Measurements from ENCODE around the gene MYBPC1. TPM values are rescaled to one million over a fixed set of nuclear protein-coding genes. Genes with fewer than 3 reads are reported as not detected.
"Not testable (repeated sequence)": the region's sequence is repeated elsewhere in the genome, so short reads cannot be mapped to it uniquely, and the experiment has no call there.

The MYBPC1 gene, protein sequence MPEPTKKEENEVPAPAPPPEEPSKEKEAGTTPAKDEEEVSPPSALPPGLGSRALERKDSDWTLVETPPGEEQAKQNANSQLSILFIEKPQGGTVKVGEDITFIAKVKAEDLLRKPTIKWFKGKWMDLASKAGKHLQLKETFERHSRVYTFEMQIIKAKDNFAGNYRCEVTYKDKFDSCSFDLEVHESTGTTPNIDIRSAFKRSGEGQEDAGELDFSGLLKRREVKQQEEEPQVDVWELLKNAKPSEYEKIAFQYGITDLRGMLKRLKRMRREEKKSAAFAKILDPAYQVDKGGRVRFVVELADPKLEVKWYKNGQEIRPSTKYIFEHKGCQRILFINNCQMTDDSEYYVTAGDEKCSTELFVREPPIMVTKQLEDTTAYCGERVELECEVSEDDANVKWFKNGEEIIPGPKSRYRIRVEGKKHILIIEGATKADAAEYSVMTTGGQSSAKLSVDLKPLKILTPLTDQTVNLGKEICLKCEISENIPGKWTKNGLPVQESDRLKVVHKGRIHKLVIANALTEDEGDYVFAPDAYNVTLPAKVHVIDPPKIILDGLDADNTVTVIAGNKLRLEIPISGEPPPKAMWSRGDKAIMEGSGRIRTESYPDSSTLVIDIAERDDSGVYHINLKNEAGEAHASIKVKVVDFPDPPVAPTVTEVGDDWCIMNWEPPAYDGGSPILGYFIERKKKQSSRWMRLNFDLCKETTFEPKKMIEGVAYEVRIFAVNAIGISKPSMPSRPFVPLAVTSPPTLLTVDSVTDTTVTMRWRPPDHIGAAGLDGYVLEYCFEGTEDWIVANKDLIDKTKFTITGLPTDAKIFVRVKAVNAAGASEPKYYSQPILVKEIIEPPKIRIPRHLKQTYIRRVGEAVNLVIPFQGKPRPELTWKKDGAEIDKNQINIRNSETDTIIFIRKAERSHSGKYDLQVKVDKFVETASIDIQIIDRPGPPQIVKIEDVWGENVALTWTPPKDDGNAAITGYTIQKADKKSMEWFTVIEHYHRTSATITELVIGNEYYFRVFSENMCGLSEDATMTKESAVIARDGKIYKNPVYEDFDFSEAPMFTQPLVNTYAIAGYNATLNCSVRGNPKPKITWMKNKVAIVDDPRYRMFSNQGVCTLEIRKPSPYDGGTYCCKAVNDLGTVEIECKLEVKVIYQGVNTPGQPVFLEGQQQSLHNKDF
- not detected for total RNA-seq

DNA sequence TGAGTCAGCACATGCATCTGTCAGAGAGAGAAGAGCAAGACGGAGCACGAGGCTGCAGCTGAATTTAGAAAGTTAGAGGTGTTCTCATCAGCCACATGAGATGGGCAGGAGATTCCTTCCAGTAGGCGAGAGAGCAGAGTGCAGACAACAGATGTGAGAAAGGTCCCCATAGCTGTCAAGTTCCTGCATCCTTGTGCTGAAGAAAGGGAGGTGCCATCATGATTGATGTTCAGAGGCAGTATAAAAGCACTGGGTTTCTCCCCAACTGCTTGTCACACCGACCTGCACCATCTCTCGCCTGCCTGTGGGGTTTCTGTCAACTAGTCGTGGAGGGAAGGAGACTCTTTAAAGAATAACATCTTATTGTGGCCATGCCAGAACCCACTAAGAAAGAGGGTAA lies at the start of gene MYBPC1:
Gene MYBPC1 (plus strand): TSS at position 272 of the 400 bp plus-strand sequence. CDS start 100 bp downstream, at position 372.
- Mint-ChIP-seq H3K9me3 (no peaks in the 10 kb centered on the region), H3K27me3 (peaks cover 5 to 29% of the 10 kb centered on the region in 2 donors), H3K4me1 (ENCODE audit: low read depth in 2 of 2) (no peaks in the 10 kb centered on the region), H3K36me3 (no peaks in the 10 kb centered on the region), H3K27ac (no peak within 1 kb of the TSS), H3K4me3 (no peak within 1 kb of the TSS)
- no peak for DNase-seq (ENCODE audit: low spot score)
- no peak for ATAC-seq

DNA sequence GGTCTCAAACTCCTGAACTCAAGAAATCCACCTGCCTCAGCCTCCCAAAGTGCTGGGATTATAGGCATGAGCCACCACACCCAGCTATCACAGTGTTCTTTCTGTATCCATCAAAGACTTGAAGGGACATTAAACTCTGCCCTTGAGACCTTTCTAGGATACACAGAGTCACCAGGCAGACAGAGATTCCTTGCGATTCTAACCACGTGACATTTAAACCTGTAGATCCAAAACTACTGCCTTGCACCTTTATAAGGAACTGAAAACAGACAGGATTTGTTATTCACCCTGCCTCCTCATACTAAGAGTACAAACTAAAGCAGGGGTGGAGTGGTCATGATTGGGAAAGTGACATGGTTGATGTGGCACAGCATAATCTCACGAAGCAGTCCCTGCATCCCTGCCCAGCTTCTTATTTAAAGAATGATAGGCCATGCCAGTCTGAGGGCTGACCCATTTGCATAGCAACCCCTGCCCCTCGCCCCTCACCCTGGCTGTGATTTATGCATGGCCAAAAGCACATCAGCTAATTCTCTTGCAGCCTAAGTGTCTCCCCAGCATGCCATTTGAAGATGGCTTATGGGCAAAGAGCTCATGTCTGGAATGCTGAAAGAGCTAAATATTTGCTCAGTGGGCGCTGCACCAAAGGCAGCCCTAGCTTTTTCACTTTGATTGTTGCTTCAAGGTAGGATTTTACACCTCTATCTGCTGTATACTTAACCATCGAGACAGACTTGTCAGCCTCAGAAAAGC lies 43.2 kb upstream of the MYBPC1 start:
- no peaks in the 10 kb centered on the region for H3K36me3 Mint-ChIP-seq
- no peaks in the 10 kb centered on the region for H3K4me1 Mint-ChIP-seq (ENCODE audit: low read depth in 2 of 2)
- no peaks in the 10 kb centered on the region for H3K9me3 Mint-ChIP-seq
- ATAC-seq: no peak
- no peak overlapping the region for H3K4me3 Mint-ChIP-seq
- DNase-seq (ENCODE audit: low spot score): no peak
- peaks cover 9 to 14% of the 10 kb centered on the region in 2 donors for H3K27me3 Mint-ChIP-seq
- H3K27ac Mint-ChIP-seq: no peak overlapping the region

DNA sequence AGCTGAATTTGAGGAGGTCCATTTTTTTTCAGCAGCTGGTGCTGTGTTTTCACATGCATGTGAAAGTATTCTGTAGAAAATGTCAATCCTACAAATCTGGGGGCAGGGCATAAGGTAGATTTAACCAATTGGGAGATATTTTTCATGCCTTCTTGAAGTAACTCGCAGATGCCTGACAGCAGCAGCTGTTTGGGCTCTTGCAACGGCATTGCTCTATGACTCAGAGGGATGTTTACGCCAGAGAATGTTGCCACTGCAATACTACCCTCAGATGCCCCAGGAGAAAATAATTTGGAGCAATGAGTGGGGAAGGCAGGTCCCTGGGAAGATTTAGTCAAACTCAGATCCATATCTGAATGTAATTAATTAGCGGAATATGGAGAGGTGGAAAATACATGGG lies 42.5 kb upstream of the MYBPC1 start:
- ATAC-seq (no peak), DNase-seq (ENCODE audit: low spot score) (no peak)
- no peak overlapping the region for H3K4me3 Mint-ChIP-seq
- peaks cover 9 to 14% of the 10 kb centered on the region in 2 donors for H3K27me3 Mint-ChIP-seq
- no peaks in the 10 kb centered on the region for H3K4me1 Mint-ChIP-seq (ENCODE audit: low read depth in 2 of 2)
- H3K9me3 Mint-ChIP-seq: no peaks in the 10 kb centered on the region
- no peaks in the 10 kb centered on the region for H3K36me3 Mint-ChIP-seq
- no peak overlapping the region for H3K27ac Mint-ChIP-seq

DNA sequence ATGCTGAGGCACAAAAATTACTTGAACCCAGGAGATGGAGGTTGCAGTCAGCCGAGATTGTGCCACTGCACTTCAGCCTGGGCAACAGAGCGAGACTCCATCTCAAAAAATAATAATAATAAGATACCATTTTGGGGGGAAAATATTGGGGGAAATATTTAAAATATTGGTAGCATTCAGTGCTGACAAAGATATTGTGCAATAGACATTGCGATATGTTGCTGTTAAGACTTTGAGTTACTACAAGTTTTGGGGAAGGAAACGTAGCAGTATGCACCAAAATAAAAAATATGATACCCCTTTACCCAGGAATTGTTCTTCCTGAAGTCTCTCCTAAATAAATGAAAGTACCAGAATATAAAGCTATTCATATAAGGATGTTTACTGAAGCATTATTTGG lies 37.7 kb upstream of the MYBPC1 start:
- DNase-seq (ENCODE audit: low spot score) (no peak), ATAC-seq (no peak)
- H3K9me3 Mint-ChIP-seq: no peaks in the 10 kb centered on the region
- no peaks in the 10 kb centered on the region for H3K36me3 Mint-ChIP-seq
- H3K4me3 Mint-ChIP-seq: no peak overlapping the region
- no peak overlapping the region for H3K27ac Mint-ChIP-seq
- H3K4me1 Mint-ChIP-seq (ENCODE audit: low read depth in 2 of 2): no peaks in the 10 kb centered on the region
- H3K27me3 Mint-ChIP-seq: peaks cover 9 to 12% of the 10 kb centered on the region in 2 donors

DNA sequence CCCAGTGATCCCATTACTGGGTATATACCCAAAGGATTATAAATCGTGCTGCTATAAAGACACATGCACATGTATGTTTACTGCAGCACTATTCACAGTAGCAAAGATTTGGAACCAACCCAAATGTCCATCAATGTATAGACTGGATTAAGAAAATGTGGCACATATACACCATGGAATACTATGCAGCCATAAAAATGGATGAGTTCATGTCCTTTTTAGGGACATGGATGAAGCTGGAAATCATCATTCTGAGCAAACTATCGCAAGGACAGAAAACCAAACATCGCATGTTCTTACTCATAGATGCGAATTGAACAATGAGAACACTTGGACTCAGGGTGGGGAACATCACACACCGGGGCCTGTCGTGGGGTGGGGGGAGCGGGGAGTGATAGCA lies 36.0 kb upstream of the MYBPC1 start:
- ATAC-seq; H3K4me3 Mint-ChIP-seq; H3K27ac Mint-ChIP-seq; H3K9me3 Mint-ChIP-seq; H3K4me1 Mint-ChIP-seq (ENCODE audit: low read depth in 2 of 2); DNase-seq (ENCODE audit: low spot score); H3K36me3 Mint-ChIP-seq: not testable (repeated sequence)
- H3K27me3 Mint-ChIP-seq: peaks cover 9 to 15% of the 10 kb centered on the region in 2 donors

DNA sequence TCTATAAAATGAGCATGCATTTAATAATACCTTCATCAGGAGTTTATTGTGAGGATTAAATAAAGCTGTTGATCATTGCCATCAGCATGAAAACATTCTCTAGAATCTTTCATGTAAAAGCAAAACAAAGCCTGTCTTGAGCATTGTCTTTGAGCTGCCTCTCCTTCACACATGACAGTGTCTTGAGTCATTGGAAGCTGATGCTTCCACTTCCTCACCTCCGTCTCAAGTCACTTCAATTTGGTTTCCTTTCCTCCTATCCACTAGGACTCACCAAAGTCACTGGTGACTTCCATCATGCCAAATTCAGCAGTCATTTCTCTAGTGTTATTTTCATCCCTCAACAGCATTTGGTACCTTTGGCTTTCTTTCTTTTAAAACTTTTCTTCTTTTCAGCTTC lies 31.6 kb upstream of the MYBPC1 start:
- Mint-ChIP-seq H3K27ac (no peak overlapping the region), H3K4me3 (no peak overlapping the region), H3K4me1 (ENCODE audit: low read depth in 2 of 2) (no peaks in the 10 kb centered on the region), H3K27me3 (peaks cover 15 to 22% of the 10 kb centered on the region in 2 donors), H3K9me3 (no peaks in the 10 kb centered on the region), H3K36me3 (no peaks in the 10 kb centered on the region)
- ATAC-seq: no peak
- DNase-seq (ENCODE audit: low spot score): no peak

DNA sequence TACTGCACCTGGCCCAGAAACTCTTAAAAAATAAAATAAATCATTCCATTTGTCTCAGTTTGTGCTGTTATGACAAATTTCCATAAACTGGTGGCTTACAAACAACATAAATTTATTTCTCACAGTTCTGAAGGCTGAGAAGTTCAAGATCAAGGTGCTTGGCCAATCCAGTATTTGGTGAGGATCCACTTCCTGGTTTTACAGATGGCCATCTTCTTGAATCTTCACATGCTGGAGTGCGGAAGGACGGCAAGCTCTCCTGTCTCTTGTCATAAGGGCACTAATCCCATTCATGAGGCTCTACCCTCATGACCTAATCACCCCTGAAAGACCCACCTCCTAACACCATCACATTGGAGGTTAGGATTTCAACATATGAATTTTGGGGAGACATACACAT lies 29.9 kb upstream of the MYBPC1 start:
- no peaks in the 10 kb centered on the region for H3K4me1 Mint-ChIP-seq (ENCODE audit: low read depth in 2 of 2)
- no peaks in the 10 kb centered on the region for H3K9me3 Mint-ChIP-seq
- no peak overlapping the region for H3K4me3 Mint-ChIP-seq
- ATAC-seq: no peak
- no peak for DNase-seq (ENCODE audit: low spot score)
- H3K27ac Mint-ChIP-seq: no peak overlapping the region
- H3K36me3 Mint-ChIP-seq: no peaks in the 10 kb centered on the region
- peaks cover 15 to 22% of the 10 kb centered on the region in 2 donors for H3K27me3 Mint-ChIP-seq

DNA sequence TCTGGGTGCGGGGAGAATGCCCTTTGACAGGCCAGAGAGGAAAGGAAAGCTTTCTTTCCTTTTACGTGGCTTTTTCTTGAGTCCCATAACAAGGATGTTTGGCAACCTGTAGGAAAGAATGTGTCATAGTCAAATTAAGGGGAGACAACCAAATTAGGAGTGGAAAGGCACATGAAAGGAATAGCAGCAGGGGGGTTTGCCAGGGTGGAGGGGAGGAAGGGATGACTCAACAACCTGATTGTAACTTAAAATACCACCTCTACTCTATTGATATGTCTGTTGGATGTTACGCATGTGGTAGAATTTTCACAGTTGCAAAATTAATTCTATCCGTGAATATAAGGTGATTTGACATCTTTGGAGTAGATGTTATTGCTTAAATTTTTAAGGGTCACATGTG lies 28.5 kb upstream of the MYBPC1 start:
- no peaks in the 10 kb centered on the region for H3K9me3 Mint-ChIP-seq
- H3K4me1 Mint-ChIP-seq (ENCODE audit: low read depth in 2 of 2): no peaks in the 10 kb centered on the region
- H3K36me3 Mint-ChIP-seq: no peaks in the 10 kb centered on the region
- H3K27ac Mint-ChIP-seq: no peak overlapping the region
- H3K4me3 Mint-ChIP-seq: no peak overlapping the region
- no peak for DNase-seq (ENCODE audit: low spot score)
- no peak for ATAC-seq
- peaks cover 23 to 25% of the 10 kb centered on the region in 2 donors for H3K27me3 Mint-ChIP-seq

DNA sequence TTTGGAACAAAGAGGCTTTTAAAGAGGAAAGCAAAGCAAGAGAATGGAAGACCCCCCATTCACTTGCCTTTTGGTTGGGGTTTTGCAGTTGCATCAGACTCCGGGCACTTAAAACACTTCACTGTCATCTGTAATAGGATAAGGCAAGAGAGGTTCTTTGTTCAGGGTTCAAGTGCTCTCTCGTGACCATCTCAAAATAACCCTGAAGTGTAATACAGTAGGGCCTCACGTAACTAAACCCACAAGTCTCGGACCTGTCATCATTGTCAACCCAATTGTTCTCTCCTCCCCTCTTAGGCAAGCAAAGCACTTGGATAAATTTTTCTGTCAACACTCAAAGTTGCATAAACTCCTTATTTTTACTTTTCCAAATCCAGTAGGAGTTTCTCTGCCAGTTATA lies 26.9 kb upstream of the MYBPC1 start:
- ATAC-seq (no peak), DNase-seq (ENCODE audit: low spot score) (no peak)
- Mint-ChIP-seq H3K4me1 (ENCODE audit: low read depth in 2 of 2) (no peaks in the 10 kb centered on the region), H3K36me3 (no peaks in the 10 kb centered on the region), H3K27me3 (peaks cover 28 to 30% of the 10 kb centered on the region in 2 donors), H3K9me3 (no peaks in the 10 kb centered on the region), H3K4me3 (no peak overlapping the region), H3K27ac (no peak overlapping the region)

DNA sequence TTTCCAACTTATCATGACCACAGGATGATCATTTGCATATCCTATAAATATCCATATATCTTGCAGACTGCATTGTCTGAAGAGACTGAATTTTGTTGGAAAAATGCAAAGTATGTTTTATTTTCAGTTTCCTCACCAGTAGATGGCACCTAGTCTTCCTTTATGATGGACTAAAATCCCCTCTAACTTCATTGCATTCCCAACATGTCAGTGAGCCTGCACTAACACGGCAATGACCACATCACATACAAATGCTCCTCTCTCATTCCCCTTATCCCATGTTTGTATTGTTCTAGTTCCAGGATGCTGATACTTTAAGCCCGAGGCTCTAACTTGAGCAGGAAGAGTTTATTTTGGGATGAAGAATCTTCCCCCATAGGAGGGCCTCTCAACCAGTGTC lies 24.7 kb upstream of the MYBPC1 start:
- H3K4me1 Mint-ChIP-seq (ENCODE audit: low read depth in 2 of 2): no peaks in the 10 kb centered on the region
- no peak for DNase-seq (ENCODE audit: low spot score)
- no peak overlapping the region for H3K27ac Mint-ChIP-seq

DNA sequence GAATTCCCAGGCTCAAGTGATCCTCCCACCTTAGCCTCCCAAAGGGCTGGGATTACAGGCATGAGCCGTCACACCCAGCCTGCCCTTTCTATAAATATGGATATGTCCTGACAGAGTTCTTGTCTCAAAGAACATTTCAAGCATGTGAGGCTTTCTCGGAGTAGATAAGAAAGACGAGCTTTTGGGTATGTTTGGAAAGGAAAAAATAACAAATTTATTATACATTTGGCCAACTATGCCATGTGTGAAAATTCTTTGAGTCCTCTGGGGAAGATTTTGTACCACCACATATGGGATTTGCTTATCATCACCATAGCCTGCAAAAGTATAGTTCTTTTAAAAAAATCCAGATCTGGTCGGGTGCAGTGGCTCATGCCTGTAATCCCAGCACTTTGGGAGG lies 23.7 kb upstream of the MYBPC1 start:
- no peaks in the 10 kb centered on the region for H3K36me3 Mint-ChIP-seq
- DNase-seq (ENCODE audit: low spot score) (no peak), ATAC-seq (no peak)
- H3K9me3 Mint-ChIP-seq: no peaks in the 10 kb centered on the region
- H3K27ac Mint-ChIP-seq: no peak overlapping the region
- peaks cover 15 to 28% of the 10 kb centered on the region in 2 donors for H3K27me3 Mint-ChIP-seq
- no peak overlapping the region for H3K4me3 Mint-ChIP-seq
- H3K4me1 Mint-ChIP-seq (ENCODE audit: low read depth in 2 of 2): no peaks in the 10 kb centered on the region

More for the DNA sequence above, 24.7 kb upstream of the MYBPC1 start:
- Mint-ChIP-seq H3K4me3 (no peak overlapping the region), H3K27me3 (peaks cover 21 to 33% of the 10 kb centered on the region in 2 donors), H3K36me3 (no peaks in the 10 kb centered on the region), H3K9me3 (no peaks in the 10 kb centered on the region)
- no peak for ATAC-seq

DNA sequence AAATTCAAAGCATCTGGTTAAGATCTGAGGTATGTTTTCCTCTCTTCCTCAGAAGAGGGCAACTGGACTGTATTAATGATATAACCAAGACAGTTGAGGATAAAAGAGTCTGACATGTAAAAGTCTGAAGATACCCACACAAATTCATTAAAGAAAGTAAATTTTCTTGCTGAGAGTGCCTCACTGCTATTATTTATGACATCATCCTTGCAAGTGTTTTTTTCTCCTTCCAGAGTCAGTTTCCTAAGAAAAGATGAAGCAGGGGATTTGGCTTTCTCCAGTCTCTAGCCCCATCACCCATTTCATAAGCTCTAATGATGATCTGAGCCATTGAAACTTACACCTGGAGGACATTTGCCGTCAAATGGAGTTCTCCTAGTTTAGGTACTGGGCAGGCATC lies 21.0 kb upstream of the MYBPC1 start:
- H3K36me3 Mint-ChIP-seq: no peaks in the 10 kb centered on the region

DNA sequence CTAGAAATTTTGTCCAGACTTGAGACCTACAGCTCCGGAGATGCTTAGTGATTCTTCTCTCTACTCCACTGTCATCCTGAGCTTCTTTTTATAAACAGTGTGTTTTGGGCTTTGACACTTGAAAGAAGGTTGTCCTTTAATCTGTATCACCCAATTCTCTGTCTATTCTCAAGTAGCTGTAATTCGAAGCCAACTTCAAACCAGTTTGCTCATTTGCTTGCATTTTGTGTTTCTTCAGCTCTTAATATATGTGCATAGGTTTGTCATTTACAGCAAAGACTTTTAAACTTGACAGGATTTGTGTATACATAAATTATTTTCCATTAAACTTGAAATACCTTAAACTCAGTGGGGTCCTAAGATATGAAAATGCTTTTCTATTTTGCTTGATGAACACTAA lies 16.4 kb upstream of the MYBPC1 start:
- ATAC-seq (no peak), DNase-seq (ENCODE audit: low spot score) (no peak)
- H3K4me3 Mint-ChIP-seq: no peak overlapping the region
- no peaks in the 10 kb centered on the region for H3K9me3 Mint-ChIP-seq
- H3K27me3 Mint-ChIP-seq: peaks cover 4 to 15% of the 10 kb centered on the region in 2 donors
- H3K4me1 Mint-ChIP-seq (ENCODE audit: low read depth in 2 of 2): no peaks in the 10 kb centered on the region
- H3K27ac Mint-ChIP-seq: no peak overlapping the region
- no peaks in the 10 kb centered on the region for H3K36me3 Mint-ChIP-seq

More for the DNA sequence above, 21.0 kb upstream of the MYBPC1 start:
- ATAC-seq (no peak), DNase-seq (ENCODE audit: low spot score) (no peak)
- no peak overlapping the region for H3K27ac Mint-ChIP-seq
- H3K9me3 Mint-ChIP-seq: no peaks in the 10 kb centered on the region
- peaks cover 10 to 27% of the 10 kb centered on the region in 2 donors for H3K27me3 Mint-ChIP-seq
- H3K4me3 Mint-ChIP-seq: no peak overlapping the region
- H3K4me1 Mint-ChIP-seq (ENCODE audit: low read depth in 2 of 2): no peaks in the 10 kb centered on the region
